Panc1 (cell line): Measurements from ENCODE around the gene ZFPL1. TPM values are rescaled to one million over a fixed set of nuclear protein-coding genes. Genes with fewer than 3 reads are reported as not detected.

Experiments
- ATAC-seq: fragments of 200-7000 bp; cut with Tn5 transposase; 2 replicates; pipeline ENCODE4 v1.9.1; 2020; ENCODE audit warnings: mild to moderate bottlenecking, moderate library complexity
- BruUV-seq: library from RNA; stranded (reverse); fragments of 400-500 nt; replicated peaks from 2 replicates; lab custom pipeline; 2021; lab: Mats Ljungman, UMichigan
- CTCF ChIA-PET: fragments of 300-600 bp; sonication (Branson Sonifier 250); formaldehyde crosslinking; loops from one replicate; lab custom pipeline; 2022; ENCODE audit warnings: antibody characterized with exemption; lab: Charles Lee
- POLR2A ChIA-PET: fragments of 300-600 bp; sonication (Branson Sonifier 250); formaldehyde crosslinking; loops from one replicate; lab custom pipeline; 2022; ENCODE audit warnings: antibody characterized with exemption; lab: Charles Lee
- DNase-seq: peaks from one replicate; pipeline ENCODE4 v3.0.0-alpha.2; 2010; ENCODE audit warnings: low read depth, low spot score
- H3K27ac ChIP-seq: 2 replicates; pipeline ENCODE4 v1.5.1; 2011; ENCODE audit warnings: mild to moderate bottlenecking, low read length, inconsistent platforms
- H3K27me3 ChIP-seq: fragments of 200-500 bp; sonication (Bioruptor generic); 2 replicates; pipeline ENCODE4 v1.6.0; 2014; ENCODE audit warnings: low read length, inconsistent platforms; ENCODE audit not compliant: control insufficient read depth, insufficient read depth
- H3K36me3 ChIP-seq: fragments of 200-500 bp; sonication (Bioruptor generic); 2 replicates; pipeline ENCODE4 v1.5.1; 2014; ENCODE audit warnings: inconsistent platforms, mild to moderate bottlenecking, low read length, moderate library complexity; ENCODE audit not compliant: control insufficient read depth, insufficient read depth
- H3K4me1 ChIP-seq: 2 replicates; pipeline ENCODE4 v1.5.1; 2011; ENCODE audit warnings: inconsistent platforms, mild to moderate bottlenecking, low read length, moderate library complexity; ENCODE audit not compliant: control insufficient read depth, insufficient read depth
- H3K4me3 ChIP-seq, 2 experiments: 2 replicates each; pipeline ENCODE4 v1.5.1; 2011 to 2012; ENCODE audit warnings: low read depth in 2 of 2, low read length in 2 of 2, mild to moderate bottlenecking in 2 of 2, inconsistent platforms in 1 of 2, moderate library complexity in 1 of 2
- H3K9me3 ChIP-seq: fragments of 200-500 bp; sonication (Bioruptor generic); 2 replicates; pipeline ENCODE4 v1.5.1; 2014; ENCODE audit warnings: low read depth, mild to moderate bottlenecking, inconsistent platforms, low read length, moderate library complexity; ENCODE audit not compliant: control insufficient read depth, insufficient read depth
- POLR2AphosphoS5 ChIP-seq: IDR thresholded peaks from 2 replicates; pipeline ENCODE4 v1.6.1; 2012; ENCODE audit warnings: mild to moderate bottlenecking, low read depth, low read length, moderate library complexity
- SIN3A ChIP-seq: IDR thresholded peaks from 2 replicates; pipeline ENCODE4 v1.6.1; 2012; ENCODE audit warnings: low read depth, mild to moderate bottlenecking, low read length, moderate library complexity, borderline replicate concordance; ENCODE audit not compliant: insufficient read depth
- TCF7L2 ChIP-seq: IDR thresholded peaks from 2 replicates; pipeline ENCODE4 v1.6.1; 2011; ENCODE audit warnings: mild to moderate bottlenecking, low read depth, low read length, inconsistent platforms
- in situ Hi-C: cut with HindIII; loops from 2 replicates; pipeline ENCODE4 v1.10.0; 2016; ENCODE audit warnings: low sequenced_read_pairs, low pct_unique_long_range_greater_than_20kb
- intact Hi-C: fragments of 100-400 bp; cut with micrococcal nuclease; formaldehyde crosslinking; loops from one replicate; pipeline ENCODE4 v1.10.0; 2022; ENCODE audit not compliant: unreplicated experiment
- total RNA-seq: library from RNA; stranded (reverse); gene quantifications from one replicate; pipeline ENCODE4 v1.2.1, GENCODE V29; 2021; ENCODE audit not compliant: unreplicated experiment
- TF ChIP-seq, protein P1 (sequence below): fragments of 450-650 bp; IDR thresholded peaks from 2 replicates; pipeline ENCODE4 v1.5.1; 2017; ENCODE audit warnings: mild to moderate bottlenecking
- TF ChIP-seq, protein P2 (sequence below), 2 experiments: IDR thresholded peaks; 2 replicates each; pipeline ENCODE4 v1.6.1; 2011 to 2012; ENCODE audit warnings: low read depth in 2 of 2, control low read depth in 1 of 2, low read length in 1 of 2, mild to moderate bottlenecking in 1 of 2, moderate library complexity in 1 of 2; ENCODE audit not compliant: insufficient read depth in 1 of 2

The ZFPL1 gene
- total RNA-seq, 1 experiment from 2014 or later, result 68.4 TPM

DNA sequence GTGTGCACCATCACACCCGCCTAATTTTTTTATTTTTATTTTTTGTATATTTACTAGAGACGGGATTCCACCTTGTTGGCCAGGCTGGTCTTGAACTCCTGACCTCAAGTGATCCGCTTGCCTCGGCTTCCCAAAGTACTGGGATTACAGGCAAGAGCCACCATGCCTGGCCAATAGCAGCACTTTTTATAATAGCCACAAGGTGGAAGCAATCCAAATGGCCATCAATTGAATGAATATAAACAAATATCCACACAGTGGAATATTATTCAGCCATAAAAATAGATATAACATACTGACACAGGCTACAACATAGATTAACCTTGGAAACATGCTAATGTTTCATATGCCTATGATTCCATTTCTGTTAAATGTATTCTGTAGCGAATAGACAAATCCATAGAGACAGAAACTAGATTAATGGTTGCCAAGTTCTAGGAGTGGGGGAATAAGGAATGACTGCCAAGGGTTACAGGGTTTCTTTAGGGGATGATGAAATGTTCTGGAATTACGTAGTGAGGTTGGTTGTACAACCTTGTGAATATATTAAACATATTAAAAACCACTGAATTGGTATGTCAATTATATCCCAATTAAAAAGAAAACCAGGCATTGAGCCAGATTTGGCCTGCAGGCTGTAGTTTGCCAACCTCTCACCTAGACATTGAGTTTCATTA, 16.8 kb downstream of the ZFPL1 start:
- peaks cover 19% of the 10 kb centered on the region for H3K4me1 ChIP-seq
- no TSS peak for BruUV-seq
- intact Hi-C loops, result no loop called here
- ChIA-PET POLR2A (interaction anchor here (0.7 kb wide), 2 partner anchors 13 to 250 kb away, joined by 7 read pairs; no protein-coding TSS in a partner anchor), CTCF (interaction anchor here (0.7 to 1.7 kb wide), 3 partner anchors 10 to 320 kb away, joined by 3 to 7 read pairs (median 6); partner anchors contain the start of gene TM7SF2)
- ATAC-seq (no peak), DNase-seq (no peak)
- H3K36me3 ChIP-seq, result no peaks in the 10 kb centered on the region
- in situ Hi-C loops, result no loop called here
- TF ChIP-seq, protein P1, sequence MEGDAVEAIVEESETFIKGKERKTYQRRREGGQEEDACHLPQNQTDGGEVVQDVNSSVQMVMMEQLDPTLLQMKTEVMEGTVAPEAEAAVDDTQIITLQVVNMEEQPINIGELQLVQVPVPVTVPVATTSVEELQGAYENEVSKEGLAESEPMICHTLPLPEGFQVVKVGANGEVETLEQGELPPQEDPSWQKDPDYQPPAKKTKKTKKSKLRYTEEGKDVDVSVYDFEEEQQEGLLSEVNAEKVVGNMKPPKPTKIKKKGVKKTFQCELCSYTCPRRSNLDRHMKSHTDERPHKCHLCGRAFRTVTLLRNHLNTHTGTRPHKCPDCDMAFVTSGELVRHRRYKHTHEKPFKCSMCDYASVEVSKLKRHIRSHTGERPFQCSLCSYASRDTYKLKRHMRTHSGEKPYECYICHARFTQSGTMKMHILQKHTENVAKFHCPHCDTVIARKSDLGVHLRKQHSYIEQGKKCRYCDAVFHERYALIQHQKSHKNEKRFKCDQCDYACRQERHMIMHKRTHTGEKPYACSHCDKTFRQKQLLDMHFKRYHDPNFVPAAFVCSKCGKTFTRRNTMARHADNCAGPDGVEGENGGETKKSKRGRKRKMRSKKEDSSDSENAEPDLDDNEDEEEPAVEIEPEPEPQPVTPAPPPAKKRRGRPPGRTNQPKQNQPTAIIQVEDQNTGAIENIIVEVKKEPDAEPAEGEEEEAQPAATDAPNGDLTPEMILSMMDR, result no peak
- TF ChIP-seq, protein P2, sequence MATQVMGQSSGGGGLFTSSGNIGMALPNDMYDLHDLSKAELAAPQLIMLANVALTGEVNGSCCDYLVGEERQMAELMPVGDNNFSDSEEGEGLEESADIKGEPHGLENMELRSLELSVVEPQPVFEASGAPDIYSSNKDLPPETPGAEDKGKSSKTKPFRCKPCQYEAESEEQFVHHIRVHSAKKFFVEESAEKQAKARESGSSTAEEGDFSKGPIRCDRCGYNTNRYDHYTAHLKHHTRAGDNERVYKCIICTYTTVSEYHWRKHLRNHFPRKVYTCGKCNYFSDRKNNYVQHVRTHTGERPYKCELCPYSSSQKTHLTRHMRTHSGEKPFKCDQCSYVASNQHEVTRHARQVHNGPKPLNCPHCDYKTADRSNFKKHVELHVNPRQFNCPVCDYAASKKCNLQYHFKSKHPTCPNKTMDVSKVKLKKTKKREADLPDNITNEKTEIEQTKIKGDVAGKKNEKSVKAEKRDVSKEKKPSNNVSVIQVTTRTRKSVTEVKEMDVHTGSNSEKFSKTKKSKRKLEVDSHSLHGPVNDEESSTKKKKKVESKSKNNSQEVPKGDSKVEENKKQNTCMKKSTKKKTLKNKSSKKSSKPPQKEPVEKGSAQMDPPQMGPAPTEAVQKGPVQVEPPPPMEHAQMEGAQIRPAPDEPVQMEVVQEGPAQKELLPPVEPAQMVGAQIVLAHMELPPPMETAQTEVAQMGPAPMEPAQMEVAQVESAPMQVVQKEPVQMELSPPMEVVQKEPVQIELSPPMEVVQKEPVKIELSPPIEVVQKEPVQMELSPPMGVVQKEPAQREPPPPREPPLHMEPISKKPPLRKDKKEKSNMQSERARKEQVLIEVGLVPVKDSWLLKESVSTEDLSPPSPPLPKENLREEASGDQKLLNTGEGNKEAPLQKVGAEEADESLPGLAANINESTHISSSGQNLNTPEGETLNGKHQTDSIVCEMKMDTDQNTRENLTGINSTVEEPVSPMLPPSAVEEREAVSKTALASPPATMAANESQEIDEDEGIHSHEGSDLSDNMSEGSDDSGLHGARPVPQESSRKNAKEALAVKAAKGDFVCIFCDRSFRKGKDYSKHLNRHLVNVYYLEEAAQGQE (IDR thresholded peaks at IDR 0.05; ENCODE audit: insufficient read depth in 1 of 2, low read depth in 2 of 2, low read length in 1 of 2), result no peak
- no peak for TF ChIP-seq POLR2AphosphoS5
- no peak for TF ChIP-seq SIN3A
- TF ChIP-seq TCF7L2, result no peak
- no peak overlapping the region for H3K27ac ChIP-seq
- H3K4me3 ChIP-seq, result no peak overlapping the region
- no peaks in the 10 kb centered on the region for H3K27me3 ChIP-seq
- H3K9me3 ChIP-seq, result no peaks in the 10 kb centered on the region

DNA sequence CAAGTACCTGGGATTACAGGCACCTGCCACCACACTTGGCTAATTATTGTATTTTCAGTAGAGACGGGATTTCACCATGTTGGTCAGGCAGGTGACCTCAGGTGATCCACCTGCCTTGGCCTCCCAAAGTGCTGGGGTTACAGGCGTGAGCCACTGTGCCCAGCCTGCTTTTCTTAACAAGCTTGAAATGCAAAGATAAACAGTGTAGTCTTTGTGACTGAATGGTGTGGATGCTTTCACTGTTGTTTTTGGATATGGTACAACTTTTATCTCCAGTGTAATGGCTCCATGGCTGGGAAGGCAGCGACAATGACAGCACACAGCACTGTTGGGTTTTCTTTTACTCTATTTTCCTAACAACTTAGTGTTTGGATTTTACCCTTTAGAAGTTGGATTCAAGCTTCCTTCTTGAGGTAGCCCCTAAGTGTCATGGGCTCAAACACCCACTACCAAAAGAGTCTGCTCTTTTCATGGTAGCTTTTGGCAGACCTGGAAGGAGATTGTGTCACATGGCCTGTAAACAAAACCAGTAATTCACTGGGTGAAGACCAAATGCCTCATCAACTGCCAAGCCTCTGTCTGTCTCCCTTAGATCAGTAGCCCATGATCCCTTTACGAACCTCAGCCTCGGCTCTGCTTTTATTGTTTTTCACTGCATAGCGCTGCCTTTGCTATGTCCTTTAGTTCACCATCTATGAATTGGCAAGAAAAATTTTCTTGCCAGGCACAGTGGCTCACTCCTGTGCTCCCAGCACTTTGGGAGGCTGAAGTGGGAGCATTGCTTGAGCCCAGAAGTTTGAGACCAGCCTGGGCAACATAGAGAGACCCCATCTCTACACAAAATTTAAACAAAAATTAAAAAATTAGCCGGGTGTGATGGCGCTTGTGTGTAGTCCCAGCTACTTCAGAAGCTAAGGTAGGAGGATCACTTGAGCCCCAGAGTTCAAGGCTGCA, 18.4 kb downstream of the ZFPL1 start:
- POLR2A ChIA-PET, result interaction anchor here (1.5 kb wide), 1 partner anchor 8 kb away, joined by 6 read pairs; no protein-coding TSS in a partner anchor
- TF ChIP-seq POLR2AphosphoS5 (no peak), TCF7L2 (peak; percentile 77)
- DNase-seq, result no peak
- Histone ChIP-seq H3K27ac (peak overlapping the region; percentile 49; the same call in 1 of the 2 replicates), H3K27me3 (no peaks in the 10 kb centered on the region), H3K9me3 (no peaks in the 10 kb centered on the region), H3K4me1 (peaks cover 14% of the 10 kb centered on the region), H3K36me3 (no peaks in the 10 kb centered on the region), H3K4me3 (no peak overlapping the region)
- in situ Hi-C loops, result no loop called here
- no TSS peak for BruUV-seq
- intact Hi-C loops, result no loop called here
- CTCF ChIA-PET, result interaction anchor here (1.7 kb wide), 1 partner anchor 8 kb away, joined by 6 read pairs; no protein-coding TSS in a partner anchor
- ATAC-seq, result peak; percentile 56
